GM12878 (cell line): Measurements from ENCODE around the gene RFPL2. TPM values are rescaled to one million over a fixed set of nuclear protein-coding genes. Genes with fewer than 3 reads are reported as not detected.

ENCODE experiments used
- ATAC-seq: fragments of 200-7000 bp; cut with Tn5 transposase; 3 replicates; pipeline ENCODE4 v1.9.1; 2020; ENCODE audit warnings: mild to moderate bottlenecking, moderate library complexity
- BruUV-seq: library from RNA; stranded (reverse); fragments of 400-500 nt; replicated peaks from 2 replicates; lab custom pipeline; 2021; lab: Mats Ljungman, UMichigan
- CTCF ChIA-PET: fragments of 300-600 bp; sonication (Branson Sonifier 250); formaldehyde crosslinking; extraction: SDS; loops from one replicate; lab custom pipeline; 2021; ENCODE audit warnings: inconsistent platforms; lab: Yijun Ruan, JAX
- POLR2A ChIA-PET: fragments of 350-600 bp; formaldehyde crosslinking; extraction: SDS; loops from one replicate; lab custom pipeline; 2021; ENCODE audit warnings: inconsistent platforms; lab: Charles Lee
- RAD21 ChIA-PET: fragments of 300-600 bp; sonication (Branson Sonifier 250); formaldehyde crosslinking; loops from one replicate; lab custom pipeline; 2023; ENCODE audit warnings: antibody characterized with exemption; ENCODE audit not compliant: unreplicated experiment; lab: Charles Lee
- SMC1A ChIA-PET: fragments of 300-600 bp; sonication (Branson Sonifier 250); formaldehyde crosslinking; loops from one replicate; lab custom pipeline; 2023; ENCODE audit not compliant: unreplicated experiment, uncharacterized antibody; lab: Charles Lee
- DNase-seq: peaks from one replicate; pipeline ENCODE4 v3.0.0-alpha.2; 2011; ENCODE audit warnings: low read depth, low spot score
- FAIRE-seq: peaks from 3 replicates; lab custom pipeline; 2011; peaks lifted over from hg19 to GRCh38; lab: Jason Lieb, UNC
- H2AFZ ChIP-seq: 2 replicates; pipeline ENCODE4 v1.6.0; 2011; ENCODE audit warnings: low read depth, low read length, control low read depth; ENCODE audit not compliant: control insufficient read depth
- H3K27ac ChIP-seq: 2 replicates; pipeline ENCODE4 v1.5.1; 2011; ENCODE audit warnings: control low read depth; ENCODE audit not compliant: control insufficient read depth, insufficient read depth
- H3K27me3 ChIP-seq, 2 experiments: replicated peaks in 1 of 2; 2 replicates each; pipeline versions ENCODE4 v1.6.0 to v1.6.1; 2011; ENCODE audit warnings: low read length in 1 of 2; ENCODE audit not compliant: control insufficient read depth in 2 of 2, insufficient read depth in 2 of 2
- H3K36me3 ChIP-seq, 2 experiments: 2 replicates each; pipeline ENCODE4 v1.5.1; 2011; ENCODE audit warnings: low read length in 1 of 2; ENCODE audit not compliant: control insufficient read depth in 2 of 2, insufficient read depth in 2 of 2
- H3K4me1 ChIP-seq: 2 replicates; pipeline ENCODE4 v1.6.1; 2011; ENCODE audit warnings: mild to moderate bottlenecking, low read length, moderate library complexity, mixed read lengths; ENCODE audit not compliant: control insufficient read depth, insufficient read depth
- H3K4me2 ChIP-seq: 2 replicates; pipeline ENCODE4 v1.6.0; 2011; ENCODE audit warnings: control low read depth; ENCODE audit not compliant: control insufficient read depth, insufficient read depth
- H3K4me3 ChIP-seq: fragments of 200-600 bp; sonication (generic); 2 replicates; pipeline ENCODE4 v1.5.1; 2016
- H3K79me2 ChIP-seq: 2 replicates; pipeline ENCODE4 v1.6.0; 2011; ENCODE audit warnings: low read length; ENCODE audit not compliant: control insufficient read depth, insufficient read depth
- H3K9ac ChIP-seq: 2 replicates; pipeline ENCODE4 v1.8.0; 2011; ENCODE audit warnings: low read length, control low read depth, mixed read lengths; ENCODE audit not compliant: control insufficient read depth, insufficient read depth
- H3K9me3 ChIP-seq: replicated peaks from 3 replicates; pipeline ENCODE4 v1.5.1; 2011; ENCODE audit warnings: mild to moderate bottlenecking, low read length; ENCODE audit not compliant: control insufficient read depth, insufficient read depth
- H4K20me1 ChIP-seq: 2 replicates; pipeline ENCODE4 v1.6.0; 2011; ENCODE audit not compliant: control insufficient read depth, insufficient read depth
- DPF2 ChIP-seq: fragments of 450-650 bp; IDR thresholded peaks from 2 replicates; pipeline ENCODE4 v1.6.1; 2017; ENCODE audit warnings: mild to moderate bottlenecking
- ESRRA ChIP-seq: IDR thresholded peaks from 2 replicates; pipeline ENCODE4 v1.6.1; 2012; ENCODE audit warnings: mild to moderate bottlenecking, low read length, improper control_type of control experiment
- FOS ChIP-seq: IDR thresholded peaks from 3 replicates; pipeline ENCODE4 v1.6.1; 2011; ENCODE audit warnings: borderline replicate concordance; ENCODE audit not compliant: insufficient read length; ENCODE audit errors: extremely low read depth
- IRF4 ChIP-seq: IDR thresholded peaks from 2 replicates; pipeline ENCODE4 v1.6.1; 2011; ENCODE audit warnings: low read depth, low read length
- MTA3 ChIP-seq: IDR thresholded peaks from 2 replicates; pipeline ENCODE4 v1.6.1; 2012; ENCODE audit warnings: low read length, inconsistent platforms, borderline replicate concordance
- NR2C2 ChIP-seq: IDR thresholded peaks from 2 replicates; pipeline ENCODE4 v1.6.1; 2011; ENCODE audit warnings: borderline replicate concordance, low read depth; ENCODE audit not compliant: control insufficient read depth, insufficient read length
- RFX5 ChIP-seq: IDR thresholded peaks from 2 replicates; pipeline ENCODE4 v1.6.1; 2011; ENCODE audit warnings: low read depth, low read length, improper control_type of control experiment
- ZBED1 ChIP-seq: IDR thresholded peaks from 2 replicates; pipeline ENCODE4 v1.6.1; 2016; ENCODE audit warnings: borderline replicate concordance
- ZBTB40 ChIP-seq: fragments of 450-650 bp; IDR thresholded peaks from 2 replicates; pipeline ENCODE4 v1.6.1; 2016; ENCODE audit warnings: mild to moderate bottlenecking, moderate library complexity, borderline replicate concordance
- ZNF217 ChIP-seq: fragments of 450-650 bp; IDR thresholded peaks from 2 replicates; pipeline ENCODE4 v1.6.1; 2017; ENCODE audit warnings: antibody characterized with exemption, mild to moderate bottlenecking
- ZSCAN29 ChIP-seq: fragments of 450-650 bp; IDR thresholded peaks from 2 replicates; pipeline ENCODE4 v1.6.1; 2017; ENCODE audit warnings: mild to moderate bottlenecking, moderate library complexity
- ZZZ3 ChIP-seq: IDR thresholded peaks from 2 replicates; pipeline ENCODE4 v1.6.1; 2011; ENCODE audit warnings: low read depth; ENCODE audit not compliant: control insufficient read depth, insufficient read length
- WGBS: methylation state at CpG from one replicate; pipeline ENCODE4 v1.1.6; 2016; ENCODE audit warnings: low lambda C conversion rate; ENCODE audit not compliant: insufficient replicate concordance, insufficient coverage; ENCODE audit errors: missing lambda C conversion rate; 5-methylcytosine and 5-hydroxymethylcytosine counted together
- in situ Hi-C: fragments of 300-500 bp; cut with MboI; formaldehyde crosslinking; loops from 9 replicates; pipeline ENCODE4 v1.14.3; 2018; ENCODE audit warnings: mixed read lengths
- intact Hi-C: fragments of 100-400 bp; cut with micrococcal nuclease; formaldehyde crosslinking; loops from one replicate; pipeline ENCODE4 v1.14.2; 2022; ENCODE audit not compliant: unreplicated experiment
- polyA plus RNA-seq, 11 experiments: library from polyadenylated mRNA; depleted of rRNA in 4 of 11; unstranded in 6 of 11; stranded (reverse) in 5 of 11; fragments of >200 nt; fragmentation: Nextera tagmentation in 4 of 11; fragmentation: Illumina TruSeq in 1 of 11; extraction: Ambion mirVana in 4 of 11; extraction: Trizol in 1 of 11; gene quantifications; 1 replicate in 1 of 11; 2 replicates in 10 of 11; pipeline versions ENCODE4 v1.2.1 to v1.2.3, GENCODE V29; 2011 to 2016; ENCODE audit warnings: inconsistent platforms in 2 of 11, missing spikeins in 2 of 11, low read depth in 1 of 11
- total RNA-seq, 4 experiments: library from RNA; depleted of rRNA in 3 of 4; stranded (reverse); fragments of >200 nt in 3 of 4; fragmentation: Illumina TruSeq in 1 of 4; extraction: Trizol in 1 of 4; gene quantifications; 2 replicates each; pipeline versions ENCODE4 v1.2.1 to v1.2.3, GENCODE V29; 2013 to 2021
- TF ChIP-seq, protein P1 (sequence below): fragments of 450-650 bp; formaldehyde crosslinking; IDR thresholded peaks from 2 replicates; pipeline ENCODE4 v1.5.0; 2022; ENCODE audit warnings: mild to moderate bottlenecking, missing genetic modification characterization
- TF ChIP-seq, protein P2 (sequence below): fragments of 150-350 bp; IDR thresholded peaks from 2 replicates; pipeline ENCODE4 v1.6.1; 2016; ENCODE audit warnings: low read depth, low read length

The RFPL2 gene
- total and polyA plus RNA-seq, 10 of the 15 experiments (the other 5 are each of a cell fraction or from before 2014, with no cell fraction given): not detected

DNA sequence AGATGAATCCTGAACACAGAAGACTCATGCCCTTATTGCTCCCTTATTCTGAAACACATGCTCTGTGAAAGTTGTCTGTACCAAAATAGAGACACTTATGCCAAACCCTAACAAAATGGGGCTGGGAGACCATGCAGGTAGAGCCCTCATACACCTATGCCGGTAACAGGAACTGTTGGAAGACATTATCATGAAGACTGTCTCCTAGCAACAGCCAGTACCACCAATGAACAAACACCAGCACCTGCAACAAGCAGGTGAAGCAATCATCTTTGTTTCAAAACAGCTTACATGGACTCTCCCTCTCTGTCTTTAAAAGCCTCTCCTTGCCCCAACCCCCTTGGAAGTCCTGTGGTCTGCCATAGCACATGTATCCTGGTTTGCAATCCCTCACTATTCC is 33.0 kb upstream of the RFPL2 start:
- DNase-seq (no peak), ATAC-seq (no peak), FAIRE-seq (no peak)
- Histone ChIP-seq H3K79me2 (no peaks in the 10 kb centered on the region), H3K4me1 (no peaks in the 10 kb centered on the region), H3K9ac (no peak overlapping the region), H3K4me2 (no peak overlapping the region), H3K27ac (no peak overlapping the region), H3K27me3 (peaks cover 0 to 2% of the 10 kb centered on the region in 2 experiments; a peak in 2 of 4 replicates), H3K9me3 (no peaks in the 10 kb centered on the region), H2AFZ (no peak overlapping the region), H3K4me3 (no peak overlapping the region), H3K36me3 (no peaks in the 10 kb centered on the region), H4K20me1 (no peaks in the 10 kb centered on the region)
- ChIA-PET POLR2A (no interaction called here), RAD21 (no interaction called here), SMC1A (no interaction called here), CTCF (no interaction called here)
- BruUV-seq: no TSS peak
- WGBS: 75% methylated on average over 1 of the region's 1 CpG
- in situ Hi-C loops: no loop called here
- intact Hi-C loops: no loop called here
- TF ChIP-seq FOS (no peak), ZZZ3 (no peak), IRF4 (no peak), ZSCAN29 (no peak), MTA3 (no peak), ESRRA (no peak), DPF2 (no peak), ZBTB40 (no peak), ZNF217 (no peak), ZBED1 (no peak), RFX5 (no peak), NR2C2 (no peak)
- TF ChIP-seq, protein P1, sequence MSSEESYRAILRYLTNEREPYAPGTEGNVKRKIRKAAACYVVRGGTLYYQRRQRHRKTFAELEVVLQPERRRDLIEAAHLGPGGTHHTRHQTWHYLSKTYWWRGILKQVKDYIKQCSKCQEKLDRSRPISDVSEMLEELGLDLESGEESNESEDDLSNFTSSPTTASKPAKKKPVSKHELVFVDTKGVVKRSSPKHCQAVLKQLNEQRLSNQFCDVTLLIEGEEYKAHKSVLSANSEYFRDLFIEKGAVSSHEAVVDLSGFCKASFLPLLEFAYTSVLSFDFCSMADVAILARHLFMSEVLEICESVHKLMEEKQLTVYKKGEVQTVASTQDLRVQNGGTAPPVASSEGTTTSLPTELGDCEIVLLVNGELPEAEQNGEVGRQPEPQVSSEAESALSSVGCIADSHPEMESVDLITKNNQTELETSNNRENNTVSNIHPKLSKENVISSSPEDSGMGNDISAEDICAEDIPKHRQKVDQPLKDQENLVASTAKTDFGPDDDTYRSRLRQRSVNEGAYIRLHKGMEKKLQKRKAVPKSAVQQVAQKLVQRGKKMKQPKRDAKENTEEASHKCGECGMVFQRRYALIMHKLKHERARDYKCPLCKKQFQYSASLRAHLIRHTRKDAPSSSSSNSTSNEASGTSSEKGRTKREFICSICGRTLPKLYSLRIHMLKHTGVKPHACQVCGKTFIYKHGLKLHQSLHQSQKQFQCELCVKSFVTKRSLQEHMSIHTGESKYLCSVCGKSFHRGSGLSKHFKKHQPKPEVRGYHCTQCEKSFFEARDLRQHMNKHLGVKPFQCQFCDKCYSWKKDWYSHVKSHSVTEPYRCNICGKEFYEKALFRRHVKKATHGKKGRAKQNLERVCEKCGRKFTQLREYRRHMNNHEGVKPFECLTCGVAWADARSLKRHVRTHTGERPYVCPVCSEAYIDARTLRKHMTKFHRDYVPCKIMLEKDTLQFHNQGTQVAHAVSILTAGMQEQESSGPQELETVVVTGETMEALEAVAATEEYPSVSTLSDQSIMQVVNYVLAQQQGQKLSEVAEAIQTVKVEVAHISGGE (CRISPR knock-in tag): no peak
- TF ChIP-seq, protein P2, sequence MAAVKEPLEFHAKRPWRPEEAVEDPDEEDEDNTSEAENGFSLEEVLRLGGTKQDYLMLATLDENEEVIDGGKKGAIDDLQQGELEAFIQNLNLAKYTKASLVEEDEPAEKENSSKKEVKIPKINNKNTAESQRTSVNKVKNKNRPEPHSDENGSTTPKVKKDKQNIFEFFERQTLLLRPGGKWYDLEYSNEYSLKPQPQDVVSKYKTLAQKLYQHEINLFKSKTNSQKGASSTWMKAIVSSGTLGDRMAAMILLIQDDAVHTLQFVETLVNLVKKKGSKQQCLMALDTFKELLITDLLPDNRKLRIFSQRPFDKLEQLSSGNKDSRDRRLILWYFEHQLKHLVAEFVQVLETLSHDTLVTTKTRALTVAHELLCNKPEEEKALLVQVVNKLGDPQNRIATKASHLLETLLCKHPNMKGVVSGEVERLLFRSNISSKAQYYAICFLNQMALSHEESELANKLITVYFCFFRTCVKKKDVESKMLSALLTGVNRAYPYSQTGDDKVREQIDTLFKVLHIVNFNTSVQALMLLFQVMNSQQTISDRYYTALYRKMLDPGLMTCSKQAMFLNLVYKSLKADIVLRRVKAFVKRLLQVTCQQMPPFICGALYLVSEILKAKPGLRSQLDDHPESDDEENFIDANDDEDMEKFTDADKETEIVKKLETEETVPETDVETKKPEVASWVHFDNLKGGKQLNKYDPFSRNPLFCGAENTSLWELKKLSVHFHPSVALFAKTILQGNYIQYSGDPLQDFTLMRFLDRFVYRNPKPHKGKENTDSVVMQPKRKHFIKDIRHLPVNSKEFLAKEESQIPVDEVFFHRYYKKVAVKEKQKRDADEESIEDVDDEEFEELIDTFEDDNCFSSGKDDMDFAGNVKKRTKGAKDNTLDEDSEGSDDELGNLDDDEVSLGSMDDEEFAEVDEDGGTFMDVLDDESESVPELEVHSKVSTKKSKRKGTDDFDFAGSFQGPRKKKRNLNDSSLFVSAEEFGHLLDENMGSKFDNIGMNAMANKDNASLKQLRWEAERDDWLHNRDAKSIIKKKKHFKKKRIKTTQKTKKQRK: no peak
